H9 (cell line): ENCODE measurements around the gene TDRD3. TPM values are rescaled to one million over a fixed set of nuclear protein-coding genes. Genes with fewer than 3 reads are reported as not detected.

ENCODE experiments used
- DNase-seq: peaks from one replicate; pipeline ENCODE4 v3.0.0-alpha.2; 2017
- H2AFZ ChIP-seq: one replicate; pipeline ENCODE4 v1.6.1; 2013; ENCODE audit warnings: mild to moderate bottlenecking, low read length, control low read depth, moderate library complexity
- H2AK5ac ChIP-seq: 2 replicates; pipeline ENCODE4 v1.6.1; 2013; ENCODE audit warnings: low read length, control low read depth, mixed read lengths; ENCODE audit not compliant: insufficient read length
- H2BK120ac ChIP-seq: one replicate; pipeline ENCODE4 v1.6.1; 2013; ENCODE audit warnings: low read depth, mild to moderate bottlenecking, low read length, control low read depth, inconsistent platforms; ENCODE audit not compliant: poor library complexity, severe bottlenecking
- H2BK12ac ChIP-seq: 2 replicates; pipeline ENCODE4 v1.6.1; 2013; ENCODE audit warnings: low read length, control low read depth, mixed read lengths, low read depth; ENCODE audit not compliant: insufficient read length
- H2BK15ac ChIP-seq: 2 replicates; pipeline ENCODE4 v1.6.1; 2013; ENCODE audit warnings: low read depth, low read length, control low read depth
- H2BK20ac ChIP-seq: one replicate; pipeline ENCODE4 v1.6.1; 2013; ENCODE audit warnings: low read depth, mild to moderate bottlenecking, low read length, control low read depth, inconsistent platforms; ENCODE audit not compliant: poor library complexity, severe bottlenecking
- H2BK5ac ChIP-seq: 2 replicates; pipeline ENCODE4 v1.6.1; 2013; ENCODE audit warnings: low read length, control low read depth, mixed read lengths; ENCODE audit not compliant: insufficient read length
- H3K14ac ChIP-seq: 2 replicates; pipeline ENCODE4 v1.6.1; 2013; ENCODE audit warnings: low read length, control low read depth; ENCODE audit not compliant: insufficient read depth
- H3K18ac ChIP-seq: 2 replicates; pipeline ENCODE4 v1.6.1; 2013; ENCODE audit warnings: low read depth, mild to moderate bottlenecking, mixed read lengths, low read length, control low read depth; ENCODE audit not compliant: insufficient read length
- H3K23ac ChIP-seq: 2 replicates; pipeline ENCODE4 v1.6.1; 2013; ENCODE audit warnings: low read length, control low read depth, mixed read lengths, low read depth; ENCODE audit not compliant: insufficient read length
- H3K23me2 ChIP-seq: 2 replicates; pipeline ENCODE4 v1.6.1; 2013; ENCODE audit warnings: low read depth, mild to moderate bottlenecking, mixed read lengths, low read length, control low read depth; ENCODE audit not compliant: insufficient read length, poor library complexity, severe bottlenecking
- H3K27ac ChIP-seq: 2 replicates; pipeline ENCODE4 v1.5.1; 2013; ENCODE audit warnings: low read length, control low read depth, mixed read lengths, low read depth; ENCODE audit not compliant: insufficient read length
- H3K27me3 ChIP-seq: 2 replicates; pipeline ENCODE4 v1.6.1; 2013; ENCODE audit warnings: low read length, control low read depth, inconsistent platforms; ENCODE audit not compliant: insufficient read depth
- H3K4ac ChIP-seq: 2 replicates; pipeline ENCODE4 v1.6.1; 2013; ENCODE audit warnings: low read depth, mild to moderate bottlenecking, control low read depth, inconsistent platforms, low read length, moderate library complexity
- H3K4me1 ChIP-seq: 2 replicates; pipeline ENCODE4 v1.6.1; 2013; ENCODE audit warnings: low read length, control low read depth, inconsistent platforms; ENCODE audit not compliant: insufficient read depth
- H3K4me2 ChIP-seq: 2 replicates; pipeline ENCODE4 v1.6.1; 2013; ENCODE audit warnings: low read length, control low read depth, mixed read lengths; ENCODE audit not compliant: insufficient read length, insufficient read depth
- H3K56ac ChIP-seq: 2 replicates; pipeline ENCODE4 v1.6.1; 2013; ENCODE audit warnings: low read depth, mild to moderate bottlenecking, mixed read lengths, low read length, control low read depth; ENCODE audit not compliant: insufficient read length
- H3K79me1 ChIP-seq: 2 replicates; pipeline ENCODE4 v1.6.1; 2013; ENCODE audit warnings: low read depth, mild to moderate bottlenecking, moderate library complexity, low read length, control low read depth, inconsistent platforms; ENCODE audit not compliant: insufficient read depth, poor library complexity, severe bottlenecking
- H3K79me2 ChIP-seq: 2 replicates; pipeline ENCODE4 v1.6.1; 2013; ENCODE audit warnings: low read length, control low read depth, inconsistent platforms; ENCODE audit not compliant: insufficient read depth
- H3K9ac ChIP-seq: 2 replicates; pipeline ENCODE4 v1.6.1; 2013; ENCODE audit warnings: low read length, control low read depth, mixed read lengths; ENCODE audit not compliant: insufficient read length; ENCODE audit errors: extremely low read depth
- H3K9me3 ChIP-seq: one replicate; pipeline ENCODE4 v1.6.1; 2013; ENCODE audit warnings: low read depth, low read length, inconsistent platforms; ENCODE audit not compliant: control insufficient read depth
- H3T11ph ChIP-seq: one replicate; pipeline ENCODE4 v1.6.1; 2013; ENCODE audit warnings: mild to moderate bottlenecking, low read length, control low read depth, inconsistent platforms
- H4K20me1 ChIP-seq: one replicate; pipeline ENCODE4 v1.6.1; 2013; ENCODE audit not compliant: control insufficient read depth, insufficient read length, insufficient read depth
- H4K5ac ChIP-seq: 2 replicates; pipeline ENCODE4 v1.6.1; 2013; ENCODE audit warnings: low read depth, mild to moderate bottlenecking, mixed read lengths, low read length, control low read depth; ENCODE audit not compliant: insufficient read length
- H4K8ac ChIP-seq: replicated peaks from 2 replicates; pipeline ENCODE4 v1.6.1; 2013; ENCODE audit warnings: low read length, control low read depth, mixed read lengths, low read depth; ENCODE audit not compliant: insufficient read length
- H4K91ac ChIP-seq: 2 replicates; pipeline ENCODE4 v1.6.1; 2013; ENCODE audit warnings: low read depth, mild to moderate bottlenecking, moderate library complexity, mixed read lengths, low read length, control low read depth; ENCODE audit not compliant: insufficient read length
- H3K27ac Mint-ChIP-seq, 3 experiments: 2 replicates in 2 of 3; 3 replicates in 1 of 3; pipeline ENCODE4 v1.8.0; 2020 to 2021; ENCODE audit warnings: mixed read lengths in 3 of 3, mild to moderate bottlenecking in 1 of 3, moderate library complexity in 1 of 3
- H3K27me3 Mint-ChIP-seq: 2 replicates; pipeline ENCODE4 v1.8.0; 2021; ENCODE audit warnings: low read depth, mild to moderate bottlenecking, moderate library complexity, mixed read lengths
- H3K36me3 Mint-ChIP-seq, 3 experiments: 2 replicates in 2 of 3; 3 replicates in 1 of 3; pipeline ENCODE4 v1.8.0; 2020 to 2021; ENCODE audit warnings: low read depth in 3 of 3, mixed read lengths in 3 of 3; ENCODE audit not compliant: insufficient read depth in 1 of 3
- H3K4me1 Mint-ChIP-seq, 2 experiments: 2 replicates each; pipeline ENCODE4 v1.8.0; 2020; ENCODE audit warnings: mixed read lengths in 2 of 2
- H3K4me3 Mint-ChIP-seq, 2 experiments: 2 replicates in 1 of 2; 3 replicates in 1 of 2; pipeline ENCODE4 v1.8.0; 2020 to 2021; ENCODE audit warnings: mild to moderate bottlenecking in 2 of 2, mixed read lengths in 2 of 2, moderate library complexity in 1 of 2
- H3K9me3 Mint-ChIP-seq, 2 experiments: 2 replicates in 1 of 2; 3 replicates in 1 of 2; pipeline ENCODE4 v1.8.0; 2020; ENCODE audit warnings: mild to moderate bottlenecking in 2 of 2, mixed read lengths in 2 of 2, moderate library complexity in 1 of 2
- CTCF ChIP-seq: fragments of 200-600 bp; sonication (generic); conservative IDR thresholded peaks from 3 replicates; pipeline ENCODE4 v1.8.0; 2021; ENCODE audit warnings: antibody characterized with exemption, mild to moderate bottlenecking
- WGBS: extraction: QIAGEN DNeasy Blood & Tissue Kit; methylation state at CpG from one replicate; pipeline ENCODE4 v1.1.7; 2013; ENCODE audit warnings: missing lambda C conversion rate, low lambda C conversion rate, mixed read lengths; ENCODE audit not compliant: insufficient read length; ENCODE audit errors: extremely low coverage; 5-methylcytosine and 5-hydroxymethylcytosine counted together
- total RNA-seq: library from RNA; stranded (reverse); gene quantifications from 2 replicates; pipeline ENCODE4 v1.2.1, GENCODE V29; 2021

The TDRD3 gene
- total RNA-seq, 1 experiment from 2014 or later, result 16.1 TPM

DNA sequence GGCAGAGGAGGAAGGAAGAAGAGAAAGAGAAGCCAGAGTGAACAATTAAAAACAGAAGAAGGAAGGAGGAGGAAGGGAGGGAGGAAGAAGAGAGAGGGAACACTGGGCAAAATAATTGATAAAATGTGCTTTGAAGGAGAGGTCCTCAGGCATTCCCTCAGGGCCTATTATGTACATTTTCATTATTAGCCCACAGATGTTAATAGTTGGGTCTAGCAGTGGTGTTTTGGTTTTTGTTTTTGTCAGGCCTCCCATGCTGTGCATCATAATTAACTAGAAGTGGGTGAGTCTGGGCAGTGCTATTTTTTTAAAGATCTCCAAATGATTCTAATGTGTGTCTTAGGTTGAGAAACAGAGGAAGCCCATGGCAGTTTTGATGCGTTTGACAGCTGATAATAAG, 178.1 kb downstream of the TDRD3 start:
- no peak for TF ChIP-seq CTCF
- H3K27ac Mint-ChIP-seq, result peak overlapping the region in 1 of 3 experiments; percentile 86; a peak in 3 of 7 replicates
- no peaks in the 10 kb centered on the region for H3K27me3 Mint-ChIP-seq
- Histone ChIP-seq H3K9ac (no peak overlapping the region), H4K20me1 (no peaks in the 10 kb centered on the region), H3K79me2 (no peaks in the 10 kb centered on the region), H3K27ac (no peak overlapping the region), H3K23ac (no peak overlapping the region), H3K4me2 (no peak overlapping the region), H3T11ph (no peak overlapping the region), H2BK20ac (no peak overlapping the region), H3K4me1 (peaks cover 8% of the 10 kb centered on the region), H3K56ac (no peak overlapping the region), H2BK5ac (no peak overlapping the region), H2AK5ac (no peak overlapping the region), H2BK12ac (no peak overlapping the region), H3K23me2 (no peaks in the 10 kb centered on the region), H2AFZ (no peak overlapping the region), H4K91ac (no peak overlapping the region), H3K4ac (no peak overlapping the region), H3K79me1 (no peaks in the 10 kb centered on the region), H3K27me3 (no peaks in the 10 kb centered on the region), H4K5ac (no peak overlapping the region), H3K18ac (no peak overlapping the region), H4K8ac (no peak overlapping the region), H2BK15ac (no peak overlapping the region), H2BK120ac (no peak overlapping the region), H3K9me3 (no peaks in the 10 kb centered on the region), H3K14ac (no peak overlapping the region)
- H3K36me3 Mint-ChIP-seq, result peaks cover 3 to 5% (median 5%) of the 10 kb centered on the region in 3 experiments; a peak in 5 of 7 replicates
- WGBS, result no CpG with 5 or more reads among the region's 1 CpG
- DNase-seq, result no peak
- H3K4me3 Mint-ChIP-seq, result no peak overlapping the region
- H3K4me1 Mint-ChIP-seq, result peaks cover 35 to 37% of the 10 kb centered on the region in 2 experiments
- H3K9me3 Mint-ChIP-seq, result no peaks in the 10 kb centered on the region; a peak in 1 of 5 replicates
